Prostate gland (tissue), 2 donors: ENCODE measurements around the gene RPS15.

Experiments
- POLR2A ChIP-seq: fragments of 450-650 bp; IDR thresholded peaks from one replicate; pipeline ENCODE4 v1.6.1; 2016; ENCODE audit warnings: antibody characterized with exemption, mild to moderate bottlenecking
- POLR2AphosphoS5 ChIP-seq: sonication (generic); formaldehyde crosslinking; IDR thresholded peaks from one replicate; pipeline ENCODE4 v1.6.1; 2017; ENCODE audit warnings: antibody characterized with exemption
- TF ChIP-seq, protein P1 (sequence below), 4 experiments: fragments of 200-600 bp in 2 of 4; fragments of 450-650 bp in 2 of 4; sonication (generic) in 2 of 4; IDR thresholded peaks; 1 replicate in 3 of 4; 2 replicates in 1 of 4; pipeline ENCODE4 v1.5.1; 2016 to 2019; ENCODE audit warnings: antibody characterized with exemption in 4 of 4, mild to moderate bottlenecking in 2 of 4, moderate library complexity in 2 of 4

DNA sequence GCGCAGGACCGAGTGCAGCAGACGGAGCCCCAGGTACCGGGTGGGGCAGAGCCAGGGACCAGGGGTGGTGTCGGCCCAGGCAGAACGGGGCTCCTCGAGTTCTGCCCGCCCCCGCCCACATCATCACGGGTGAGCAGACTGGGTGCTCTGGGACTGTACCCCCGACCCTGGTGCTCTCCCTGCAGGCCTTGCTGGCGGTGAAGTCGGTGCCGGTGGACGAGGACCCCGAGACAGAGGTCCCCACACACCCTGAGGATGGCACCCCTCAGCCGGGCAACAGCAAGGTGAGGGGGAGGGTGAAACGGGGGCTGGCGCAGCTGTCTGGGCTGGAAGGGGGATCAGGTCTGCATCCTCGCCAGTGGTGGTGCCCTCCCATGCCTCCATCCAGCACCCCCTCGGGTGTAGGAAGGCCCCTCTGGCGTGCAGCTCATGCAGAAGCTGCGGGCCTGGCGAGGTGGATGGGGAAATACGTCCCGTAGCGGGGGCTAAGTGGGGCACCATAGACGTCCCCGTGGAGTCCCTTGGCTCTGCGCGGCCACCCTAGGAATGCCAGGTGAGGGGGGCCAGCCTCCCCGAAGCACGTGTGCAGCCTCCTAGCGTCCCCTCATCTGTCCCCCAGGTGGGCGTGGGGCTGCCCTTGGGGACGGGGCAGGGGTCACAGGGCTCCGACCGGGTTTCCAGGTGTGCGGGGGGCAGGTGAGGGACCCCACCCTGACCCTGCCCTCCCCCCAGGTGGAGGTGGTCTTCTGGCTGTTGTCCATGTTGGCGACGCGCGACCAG lies 18.1 kb downstream of the RPS15 start:
- TF ChIP-seq POLR2A, result no peak
- TF ChIP-seq, protein P1, sequence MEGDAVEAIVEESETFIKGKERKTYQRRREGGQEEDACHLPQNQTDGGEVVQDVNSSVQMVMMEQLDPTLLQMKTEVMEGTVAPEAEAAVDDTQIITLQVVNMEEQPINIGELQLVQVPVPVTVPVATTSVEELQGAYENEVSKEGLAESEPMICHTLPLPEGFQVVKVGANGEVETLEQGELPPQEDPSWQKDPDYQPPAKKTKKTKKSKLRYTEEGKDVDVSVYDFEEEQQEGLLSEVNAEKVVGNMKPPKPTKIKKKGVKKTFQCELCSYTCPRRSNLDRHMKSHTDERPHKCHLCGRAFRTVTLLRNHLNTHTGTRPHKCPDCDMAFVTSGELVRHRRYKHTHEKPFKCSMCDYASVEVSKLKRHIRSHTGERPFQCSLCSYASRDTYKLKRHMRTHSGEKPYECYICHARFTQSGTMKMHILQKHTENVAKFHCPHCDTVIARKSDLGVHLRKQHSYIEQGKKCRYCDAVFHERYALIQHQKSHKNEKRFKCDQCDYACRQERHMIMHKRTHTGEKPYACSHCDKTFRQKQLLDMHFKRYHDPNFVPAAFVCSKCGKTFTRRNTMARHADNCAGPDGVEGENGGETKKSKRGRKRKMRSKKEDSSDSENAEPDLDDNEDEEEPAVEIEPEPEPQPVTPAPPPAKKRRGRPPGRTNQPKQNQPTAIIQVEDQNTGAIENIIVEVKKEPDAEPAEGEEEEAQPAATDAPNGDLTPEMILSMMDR (IDR thresholded peaks at IDR 0.05), result no peak
- no peak for TF ChIP-seq POLR2AphosphoS5
